22Rv1 (cell line): Measurements from ENCODE around the gene DSEL.

ENCODE experiments used
- CTCF ChIP-seq: fragments of 450-650 bp; IDR thresholded peaks from 2 replicates; pipeline ENCODE4 v1.5.1; 2017; ENCODE audit warnings: mild to moderate bottlenecking
- ZFX ChIP-seq: fragments of 450-650 bp; IDR thresholded peaks from 2 replicates; pipeline ENCODE4 v1.6.1; 2017; ENCODE audit warnings: antibody characterized with exemption, borderline replicate concordance

GRCh38 chr18:67510831-67511230 is 5.7 kb downstream of the DSEL start:
- TF ChIP-seq CTCF (no peak), ZFX (no peak)
